ENCODE results near the gene TSPAN9.

DNA sequence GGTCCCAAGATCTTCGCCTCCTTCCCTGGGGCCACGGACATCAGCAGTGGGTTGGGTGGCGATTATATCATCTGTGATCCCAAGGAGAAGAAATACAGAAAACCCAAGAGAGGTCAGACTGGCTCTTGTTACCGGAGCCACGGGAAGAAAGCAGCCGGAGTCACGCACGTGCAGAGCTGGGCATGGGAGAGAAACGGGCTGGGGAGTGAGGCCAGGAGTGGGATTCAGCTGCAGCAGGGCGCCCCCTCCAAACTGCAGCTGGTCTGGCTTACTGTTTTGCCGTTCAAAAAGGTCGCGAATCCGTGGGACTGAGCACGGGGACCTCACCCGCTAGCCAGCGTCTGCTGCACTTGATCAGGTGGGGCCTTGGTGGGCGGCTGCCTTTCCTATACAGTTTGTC is 207.2 kb downstream of the TSPAN9 start:
- TF ChIP-seq, protein P1, sequence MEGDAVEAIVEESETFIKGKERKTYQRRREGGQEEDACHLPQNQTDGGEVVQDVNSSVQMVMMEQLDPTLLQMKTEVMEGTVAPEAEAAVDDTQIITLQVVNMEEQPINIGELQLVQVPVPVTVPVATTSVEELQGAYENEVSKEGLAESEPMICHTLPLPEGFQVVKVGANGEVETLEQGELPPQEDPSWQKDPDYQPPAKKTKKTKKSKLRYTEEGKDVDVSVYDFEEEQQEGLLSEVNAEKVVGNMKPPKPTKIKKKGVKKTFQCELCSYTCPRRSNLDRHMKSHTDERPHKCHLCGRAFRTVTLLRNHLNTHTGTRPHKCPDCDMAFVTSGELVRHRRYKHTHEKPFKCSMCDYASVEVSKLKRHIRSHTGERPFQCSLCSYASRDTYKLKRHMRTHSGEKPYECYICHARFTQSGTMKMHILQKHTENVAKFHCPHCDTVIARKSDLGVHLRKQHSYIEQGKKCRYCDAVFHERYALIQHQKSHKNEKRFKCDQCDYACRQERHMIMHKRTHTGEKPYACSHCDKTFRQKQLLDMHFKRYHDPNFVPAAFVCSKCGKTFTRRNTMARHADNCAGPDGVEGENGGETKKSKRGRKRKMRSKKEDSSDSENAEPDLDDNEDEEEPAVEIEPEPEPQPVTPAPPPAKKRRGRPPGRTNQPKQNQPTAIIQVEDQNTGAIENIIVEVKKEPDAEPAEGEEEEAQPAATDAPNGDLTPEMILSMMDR (conservative IDR thresholded peaks at IDR 0.05) = no peak
- TF ChIP-seq EZH2 (IDR thresholded peaks at IDR 0.05; ENCODE audit: low read depth) = no peak
